ENCODE results near the gene MSH2.
"Not testable (repeated sequence)": the region's sequence is repeated elsewhere in the genome, so short reads cannot be mapped to it uniquely, and the experiment has no call there.

The MSH2 gene

DNA sequence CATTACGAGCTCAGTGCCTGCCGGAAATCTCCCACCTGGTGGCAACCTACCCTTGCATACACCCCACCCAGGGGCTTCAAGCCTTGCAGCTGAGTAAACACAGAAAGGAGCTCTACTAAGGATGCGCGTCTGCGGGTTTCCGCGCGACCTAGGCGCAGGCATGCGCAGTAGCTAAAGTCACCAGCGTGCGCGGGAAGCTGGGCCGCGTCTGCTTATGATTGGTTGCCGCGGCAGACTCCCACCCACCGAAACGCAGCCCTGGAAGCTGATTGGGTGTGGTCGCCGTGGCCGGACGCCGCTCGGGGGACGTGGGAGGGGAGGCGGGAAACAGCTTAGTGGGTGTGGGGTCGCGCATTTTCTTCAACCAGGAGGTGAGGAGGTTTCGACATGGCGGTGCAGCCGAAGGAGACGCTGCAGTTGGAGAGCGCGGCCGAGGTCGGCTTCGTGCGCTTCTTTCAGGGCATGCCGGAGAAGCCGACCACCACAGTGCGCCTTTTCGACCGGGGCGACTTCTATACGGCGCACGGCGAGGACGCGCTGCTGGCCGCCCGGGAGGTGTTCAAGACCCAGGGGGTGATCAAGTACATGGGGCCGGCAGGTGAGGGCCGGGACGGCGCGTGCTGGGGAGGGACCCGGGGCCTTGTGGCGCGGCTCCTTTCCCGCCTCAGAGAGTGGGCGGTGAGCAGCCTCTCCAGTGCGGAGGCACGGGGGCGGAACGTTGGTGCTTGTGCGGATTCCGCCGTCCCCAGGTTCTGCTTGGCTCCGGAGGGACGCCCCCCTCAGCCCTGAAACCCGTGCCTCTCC, at the start of gene MSH2:
TSS of gene MSH2 (plus strand) at position 352 of the 804 bp plus-strand sequence. CDS start at position 388, 36 bp downstream.
- peak; percentile 99 for DNase-seq (ENCODE audit: low spot score)

DNA sequence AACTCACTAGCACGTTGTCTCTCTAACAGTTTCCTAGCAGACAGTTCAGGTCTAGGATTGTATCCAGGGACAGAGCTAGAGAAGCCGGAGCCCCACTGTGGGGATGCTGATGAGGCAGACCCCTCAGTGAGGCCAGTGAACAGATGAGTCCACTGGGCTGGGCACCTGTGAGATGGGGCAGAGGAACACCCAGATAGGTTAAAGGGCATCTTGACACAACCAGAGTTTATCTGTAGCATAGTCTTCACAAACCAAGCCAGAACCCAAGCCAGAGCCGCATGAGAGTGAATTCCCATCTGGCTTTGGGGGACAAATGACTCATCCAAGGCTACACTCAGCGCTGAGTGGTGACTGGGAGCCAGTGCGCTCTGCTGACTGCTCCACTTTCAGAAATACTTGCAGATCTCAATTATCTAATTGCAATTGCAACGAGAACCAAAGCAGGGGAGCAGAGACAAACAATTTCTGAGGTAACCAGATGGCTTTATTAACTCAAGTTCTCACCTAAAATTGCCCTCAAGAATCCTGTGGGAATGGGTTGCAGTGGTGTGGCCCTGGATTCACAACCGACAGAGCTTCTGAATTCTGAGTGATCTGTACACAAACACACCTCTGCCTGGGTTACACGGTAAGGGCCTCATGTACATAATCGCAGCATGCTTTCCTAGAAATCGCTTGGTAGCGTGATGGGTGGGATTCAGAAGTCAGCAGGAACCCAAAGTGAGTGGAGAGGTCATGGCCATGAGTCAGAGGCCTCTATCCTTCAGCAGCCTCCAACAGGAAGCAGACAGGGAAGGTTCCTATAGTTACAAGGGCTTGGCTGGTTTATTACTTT, 48.7 kb upstream of the MSH2 start:
- no peak for DNase-seq (ENCODE audit: low spot score)

GRCh38 chr2:47354848-47355204, 48.1 kb upstream of the MSH2 start:
- no peak for DNase-seq (ENCODE audit: low spot score)

GRCh38 chr2:47357483-47357882, 45.5 kb upstream of the MSH2 start:
- no peak for DNase-seq (ENCODE audit: low spot score)

GRCh38 chr2:47359375-47359868, 43.5 kb upstream of the MSH2 start:
- DNase-seq (ENCODE audit: low spot score): no peak

DNA sequence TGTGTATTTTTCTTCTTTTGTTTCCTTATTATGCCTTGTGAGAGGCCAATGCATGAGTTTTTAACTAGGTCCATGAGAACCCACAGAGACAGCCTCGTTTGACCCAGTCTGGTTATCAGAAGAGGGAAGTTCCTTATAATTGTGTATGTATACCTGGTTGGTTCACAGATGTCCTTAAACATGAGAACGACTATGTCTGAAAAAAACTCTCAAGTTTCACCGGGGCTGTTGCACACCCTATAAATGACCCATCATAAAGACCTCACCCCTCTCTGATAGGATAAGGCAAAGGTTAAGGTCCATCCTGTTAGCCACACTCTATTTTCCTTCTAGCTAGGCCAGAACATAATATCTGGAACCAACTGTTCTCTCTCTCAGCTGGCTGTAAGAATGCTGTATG, 42.7 kb upstream of the MSH2 start:
- DNase-seq (ENCODE audit: low spot score): no peak

DNA sequence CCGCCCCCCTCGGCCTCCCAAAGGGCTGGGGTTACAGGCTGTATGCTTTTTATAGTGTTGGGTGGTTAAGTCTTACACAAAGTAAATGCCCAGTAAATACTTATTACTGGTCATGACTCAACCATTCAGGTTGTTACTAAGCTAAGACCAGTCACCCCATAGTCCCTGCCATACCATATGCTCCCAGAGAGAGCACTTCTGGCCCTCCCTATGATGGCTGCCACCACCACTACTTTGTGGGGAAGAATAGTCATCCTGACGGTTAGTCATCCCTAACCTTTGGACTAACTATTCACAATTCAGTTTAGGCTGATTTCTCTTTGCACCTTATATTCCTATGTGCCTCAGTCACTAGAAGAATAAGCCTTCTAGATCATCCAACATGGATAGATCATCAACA, 42.0 kb upstream of the MSH2 start:
- DNase-seq (ENCODE audit: low spot score): peak; percentile 56

DNA sequence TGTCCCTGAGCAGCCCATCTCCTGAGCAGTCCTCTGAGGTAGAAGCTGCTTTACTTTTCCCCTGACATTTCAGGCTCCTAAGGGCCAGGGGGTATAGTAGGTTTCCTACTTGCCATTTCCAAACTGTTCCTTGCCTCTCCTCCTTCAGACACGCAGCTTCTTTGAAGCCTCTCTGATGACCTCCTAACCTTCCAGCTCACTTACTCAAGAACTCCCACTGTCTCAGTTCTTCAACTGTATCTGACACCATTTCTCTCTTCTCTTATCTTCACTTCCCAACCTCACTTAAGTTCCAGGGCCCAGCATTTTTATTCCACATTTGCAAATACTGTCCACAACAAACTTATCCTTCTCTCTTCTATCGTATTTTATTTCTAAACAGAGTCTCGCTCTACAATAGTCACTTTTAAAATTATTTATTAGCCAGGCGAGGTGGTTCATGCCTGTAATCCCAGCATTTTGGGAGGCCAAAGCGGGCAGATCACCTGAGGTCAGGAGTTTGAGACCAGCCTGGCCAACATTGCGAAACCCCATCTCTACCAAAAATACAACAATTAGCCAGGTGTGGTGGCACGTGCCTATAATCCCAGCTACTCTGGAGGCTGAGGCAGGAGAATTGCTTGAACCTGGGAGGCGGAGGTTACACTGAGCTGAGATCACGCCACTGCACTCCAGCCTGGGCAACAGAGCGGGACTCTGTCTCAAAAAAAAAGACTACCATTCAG, 41.3 kb upstream of the MSH2 start:
- not testable (repeated sequence) for DNase-seq (ENCODE audit: low spot score)

- no peak for DNase-seq (ENCODE audit: low spot score)
Measured at GRCh38 chr2:47373747-47374146, 29.2 kb upstream of the MSH2 start.

- DNase-seq (ENCODE audit: low spot score): no peak
Measured at GRCh38 chr2:47375307-47375706, 27.6 kb upstream of the MSH2 start.

- no peak for DNase-seq (ENCODE audit: low spot score)
Measured at GRCh38 chr2:47379384-47379783, 23.6 kb upstream of the MSH2 start.

GRCh38 chr2:47381408-47381807, 21.5 kb upstream of the MSH2 start:
- no peak for DNase-seq (ENCODE audit: low spot score)

DNA sequence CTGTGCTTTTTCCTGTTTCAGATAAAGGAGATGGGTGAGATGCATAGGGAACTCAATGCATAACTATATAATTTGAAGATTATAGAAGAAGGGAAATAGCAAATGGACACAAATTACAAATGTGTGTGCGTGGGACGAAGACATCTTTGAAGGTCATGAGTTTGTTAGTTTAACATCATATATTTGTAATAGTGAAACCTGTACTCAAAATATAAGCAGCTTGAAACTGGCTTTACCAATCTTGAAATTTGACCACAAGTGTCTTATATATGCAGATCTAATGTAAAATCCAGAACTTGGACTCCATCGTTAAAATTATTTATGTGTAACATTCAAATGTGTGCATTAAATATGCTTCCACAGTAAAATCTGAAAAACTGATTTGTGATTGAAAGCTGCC, 16.4 kb upstream of the MSH2 start:
- no peak for DNase-seq (ENCODE audit: low spot score)

- no peak for DNase-seq (ENCODE audit: low spot score)
Measured at GRCh38 chr2:47388888-47389287, 14.1 kb upstream of the MSH2 start.

DNA sequence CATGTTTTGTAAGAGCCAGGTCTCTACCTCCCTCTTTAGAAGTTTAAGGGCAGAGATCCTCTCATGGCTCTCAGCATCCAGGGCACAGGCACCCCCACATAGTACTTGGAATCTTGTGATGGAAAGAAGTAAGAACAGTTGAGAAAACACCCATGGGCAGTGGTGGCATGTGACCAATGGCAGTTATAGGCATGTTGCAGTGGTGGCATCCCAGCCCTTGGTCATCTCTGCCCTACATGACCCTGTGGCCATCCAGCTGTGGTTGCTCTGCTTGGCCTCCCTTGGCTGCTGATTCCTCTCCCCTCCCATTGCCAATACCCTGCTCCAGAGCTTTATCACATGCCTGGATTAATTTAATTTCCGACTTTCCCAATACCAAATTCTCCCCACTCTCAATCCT, 13.3 kb upstream of the MSH2 start:
- DNase-seq (ENCODE audit: low spot score): no peak

GRCh38 chr2:47401789-47402554, 984 bp upstream of the MSH2 start:
- no peak for DNase-seq (ENCODE audit: low spot score)

- DNase-seq (ENCODE audit: low spot score): peak; percentile 47
Measured at GRCh38 chr2:47402555-47402804, 476 bp upstream of the MSH2 start.

- DNase-seq (ENCODE audit: low spot score): peak; percentile 9
Measured at GRCh38 chr2:47403609-47404193, 745 bp downstream of the MSH2 start.

DNA sequence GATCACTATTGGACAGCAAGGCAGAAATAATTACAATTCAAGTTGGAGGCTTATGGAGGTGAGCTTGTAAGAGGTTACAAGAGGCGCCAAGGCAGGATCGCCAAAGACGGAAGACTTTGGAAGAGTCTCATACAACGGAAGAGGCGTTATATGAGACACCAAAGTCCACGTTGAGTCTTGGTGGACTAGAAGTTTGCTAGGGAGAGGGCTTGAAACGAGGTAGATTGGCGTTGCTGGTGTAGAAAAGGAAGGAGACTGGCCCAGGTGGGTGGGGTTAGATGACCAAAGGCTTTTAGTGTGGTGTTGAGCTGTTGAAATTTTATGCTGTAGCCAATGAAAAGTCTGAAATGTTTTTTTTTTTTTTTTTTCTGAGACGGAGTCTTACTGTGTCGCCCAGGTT, 1.4 kb downstream of the MSH2 start:
- no peak for DNase-seq (ENCODE audit: low spot score)

GRCh38 chr2:47405757-47406156, 2.8 kb downstream of the MSH2 start:
- DNase-seq (ENCODE audit: low spot score): no peak

- not testable (repeated sequence) for DNase-seq (ENCODE audit: low spot score)
Measured at GRCh38 chr2:47406649-47407330, 3.8 kb downstream of the MSH2 start.

All from hepatic stellate cell (primary cell).